Upper lobe of right lung (tissue), 1 donor: Measurements from ENCODE around the gene MOB1A. TPM values are rescaled to one million over a fixed set of nuclear protein-coding genes. Genes with fewer than 3 reads are reported as not detected.

Experiments
- ATAC-seq: fragments of 200-7000 bp; cut with Tn5 transposase; one replicate; pipeline ENCODE4 v1.9.1; 2020; ENCODE audit warnings: mild to moderate bottlenecking, moderate library complexity
- DNase-seq: peaks from one replicate; pipeline ENCODE4 v3.0.0-alpha.2; 2020
- H3K27ac ChIP-seq: fragments of 200-600 bp; one replicate; pipeline ENCODE4 v1.8.0; 2022
- H3K27me3 ChIP-seq: fragments of 200-600 bp; one replicate; pipeline ENCODE4 v1.8.0; 2022; ENCODE audit warnings: mild to moderate bottlenecking
- H3K36me3 ChIP-seq: fragments of 200-600 bp; one replicate; pipeline ENCODE4 v1.8.0; 2022
- H3K4me1 ChIP-seq: fragments of 200-600 bp; one replicate; pipeline ENCODE4 v1.8.0; 2022
- H3K4me3 ChIP-seq: fragments of 200-600 bp; one replicate; pipeline ENCODE4 v1.8.0; 2022; ENCODE audit warnings: mild to moderate bottlenecking
- H3K9me3 ChIP-seq: fragments of 200-600 bp; one replicate; pipeline ENCODE4 v1.8.0; 2022
- intact Hi-C: fragments of 100-400 bp; cut with DNase I; formaldehyde crosslinking; loops from one replicate; pipeline ENCODE4 v1.11.0; 2022
- total RNA-seq: library from RNA; stranded (reverse); fragmentation: NEBNext Ultra II Directional; extraction: Animal tissue kit (Norgen Biotek cat#: 25700); gene quantifications from one replicate; pipeline ENCODE4 v1.2.1, GENCODE V29; 2021
- TF ChIP-seq, protein P1 (sequence below): fragments of 200-600 bp; IDR thresholded peaks from one replicate; pipeline ENCODE4 v1.8.0; 2022; ENCODE audit warnings: antibody characterized with exemption
- donor health status: DM: no; HTN: yes; CAD: no; lungs with severe emphysema.

Gene MOB1A
- total RNA-seq, 1 donor from 2014 or later, result 120 TPM

DNA sequence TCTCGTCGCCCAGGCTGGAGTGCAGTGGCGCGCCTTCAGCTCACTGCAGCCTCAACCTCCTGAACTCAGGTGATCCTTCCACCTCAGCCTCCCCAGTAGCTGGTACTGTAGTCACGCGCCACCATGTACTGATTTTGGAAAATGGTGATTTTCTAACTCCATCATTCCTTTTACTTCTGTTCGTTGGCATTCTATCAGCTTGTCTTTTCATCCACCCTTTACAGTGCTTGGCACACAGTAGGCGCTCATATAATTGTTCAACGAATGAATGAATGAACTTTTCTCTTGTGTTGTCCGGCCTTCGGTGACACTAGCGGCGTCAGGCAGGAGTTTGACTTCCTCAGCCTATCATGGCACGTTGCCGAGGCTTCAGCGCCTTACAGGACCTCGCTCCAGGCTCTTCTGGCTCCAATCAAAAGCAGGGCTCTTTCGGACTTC, 19.4 kb upstream of the MOB1A start:
- intact Hi-C loops, result no loop called here
- peak overlapping the region; percentile 94 for H3K27ac ChIP-seq
- TF ChIP-seq, protein P1, sequence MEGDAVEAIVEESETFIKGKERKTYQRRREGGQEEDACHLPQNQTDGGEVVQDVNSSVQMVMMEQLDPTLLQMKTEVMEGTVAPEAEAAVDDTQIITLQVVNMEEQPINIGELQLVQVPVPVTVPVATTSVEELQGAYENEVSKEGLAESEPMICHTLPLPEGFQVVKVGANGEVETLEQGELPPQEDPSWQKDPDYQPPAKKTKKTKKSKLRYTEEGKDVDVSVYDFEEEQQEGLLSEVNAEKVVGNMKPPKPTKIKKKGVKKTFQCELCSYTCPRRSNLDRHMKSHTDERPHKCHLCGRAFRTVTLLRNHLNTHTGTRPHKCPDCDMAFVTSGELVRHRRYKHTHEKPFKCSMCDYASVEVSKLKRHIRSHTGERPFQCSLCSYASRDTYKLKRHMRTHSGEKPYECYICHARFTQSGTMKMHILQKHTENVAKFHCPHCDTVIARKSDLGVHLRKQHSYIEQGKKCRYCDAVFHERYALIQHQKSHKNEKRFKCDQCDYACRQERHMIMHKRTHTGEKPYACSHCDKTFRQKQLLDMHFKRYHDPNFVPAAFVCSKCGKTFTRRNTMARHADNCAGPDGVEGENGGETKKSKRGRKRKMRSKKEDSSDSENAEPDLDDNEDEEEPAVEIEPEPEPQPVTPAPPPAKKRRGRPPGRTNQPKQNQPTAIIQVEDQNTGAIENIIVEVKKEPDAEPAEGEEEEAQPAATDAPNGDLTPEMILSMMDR, result no peak
- H3K36me3 ChIP-seq, result peaks cover 5% of the 10 kb centered on the region
- H3K9me3 ChIP-seq, result no peaks in the 10 kb centered on the region
- ATAC-seq (no peak), DNase-seq (no peak)
- H3K4me1 ChIP-seq, result peaks cover 13% of the 10 kb centered on the region
- no peaks in the 10 kb centered on the region for H3K27me3 ChIP-seq
- H3K4me3 ChIP-seq, result peak overlapping the region; percentile 87

DNA sequence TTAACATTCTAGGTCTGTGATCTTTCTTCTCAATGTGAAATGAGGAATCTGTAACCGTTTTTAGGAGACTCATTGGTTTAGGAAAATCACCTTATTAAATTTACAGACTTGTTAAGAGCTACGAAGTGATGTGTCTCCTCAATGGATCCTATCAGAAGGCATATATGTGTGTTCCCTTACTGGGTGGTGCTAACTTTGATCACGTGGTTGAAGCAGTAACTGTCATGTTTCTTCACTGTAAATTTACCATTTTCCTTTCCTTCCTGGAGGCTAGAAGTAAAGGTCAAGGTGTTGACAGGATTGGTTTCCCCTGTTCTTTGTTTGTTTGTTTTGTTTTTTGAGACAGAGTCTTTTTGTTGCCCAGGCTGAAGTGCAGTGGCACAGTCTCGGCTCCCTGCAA, 18.4 kb upstream of the MOB1A start:
- intact Hi-C loops, result no loop called here
- H3K4me1 ChIP-seq, result peaks cover 13% of the 10 kb centered on the region
- no peaks in the 10 kb centered on the region for H3K27me3 ChIP-seq
- no peak overlapping the region for H3K27ac ChIP-seq
- H3K4me3 ChIP-seq, result no peak overlapping the region
- no peak for DNase-seq
- no peaks in the 10 kb centered on the region for H3K9me3 ChIP-seq
- no peak for ATAC-seq
- no peaks in the 10 kb centered on the region for H3K36me3 ChIP-seq
- TF ChIP-seq, protein P1, result no peak

DNA sequence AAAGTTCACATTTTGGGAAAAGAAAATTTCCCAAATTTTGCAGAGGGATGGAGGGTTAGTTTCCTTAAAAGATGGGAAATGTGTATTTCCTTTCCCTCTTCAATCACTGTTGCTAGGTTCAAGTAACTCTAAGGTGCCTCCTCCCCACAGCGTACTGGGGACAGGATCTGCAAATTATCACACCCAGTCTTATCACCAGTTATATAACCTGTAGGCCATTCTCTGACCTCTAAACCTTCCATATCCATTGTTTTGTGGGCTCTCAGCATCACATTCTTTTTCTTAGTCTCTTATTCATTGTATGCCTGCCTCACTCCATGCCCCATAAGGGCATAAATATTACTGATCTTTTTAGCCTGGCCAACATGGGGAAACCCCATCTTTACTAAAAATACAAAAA, 16.1 kb upstream of the MOB1A start:
- ATAC-seq, result no peak
- H3K27me3 ChIP-seq, result no peaks in the 10 kb centered on the region
- H3K36me3 ChIP-seq, result no peaks in the 10 kb centered on the region
- no peak overlapping the region for H3K4me3 ChIP-seq
- no peak for DNase-seq
- H3K27ac ChIP-seq, result no peak overlapping the region
- peaks cover 8% of the 10 kb centered on the region for H3K4me1 ChIP-seq
- intact Hi-C loops, result no loop called here
- no peaks in the 10 kb centered on the region for H3K9me3 ChIP-seq
- TF ChIP-seq, protein P1, result no peak

DNA sequence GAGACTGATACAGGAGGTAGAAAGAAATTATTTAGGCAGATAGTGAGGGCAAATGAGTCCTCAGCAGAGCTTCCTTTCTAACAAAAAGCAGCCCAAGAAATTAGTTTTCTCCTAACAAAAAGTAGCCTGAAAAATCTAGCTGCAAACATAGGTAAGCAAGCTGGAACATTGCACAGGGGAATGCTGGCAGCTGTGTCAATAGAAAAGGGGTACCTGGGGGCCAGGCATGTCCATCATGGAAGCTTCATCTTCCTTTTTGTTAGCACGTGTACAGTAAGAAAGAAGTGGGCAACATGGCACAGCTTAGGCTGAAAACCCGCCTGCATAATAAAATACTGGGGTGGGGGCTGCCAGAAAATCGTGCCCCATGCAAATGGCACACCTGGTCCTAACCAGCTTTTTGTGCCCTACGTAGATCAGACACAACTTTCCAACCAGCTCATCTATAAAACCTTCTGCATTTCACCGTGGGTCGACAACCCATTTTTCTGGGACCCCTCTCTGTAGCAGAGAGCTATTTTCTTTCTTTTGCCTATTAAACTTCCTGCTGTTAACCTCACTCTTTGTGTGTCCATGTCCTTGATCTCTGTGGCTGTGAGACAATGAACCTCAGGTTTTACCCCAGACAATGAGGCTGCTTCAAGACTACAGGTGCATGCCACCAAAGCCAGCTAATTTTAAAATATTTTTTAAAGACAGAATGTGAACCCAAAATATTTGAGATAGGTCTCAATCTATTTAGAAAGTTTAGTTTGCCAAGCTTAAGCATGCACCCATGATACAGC, 13.1 kb upstream of the MOB1A start:
- H3K27ac ChIP-seq, result no peak overlapping the region
- DNase-seq, result no peak
- H3K4me1 ChIP-seq, result peaks cover 2% of the 10 kb centered on the region
- H3K9me3 ChIP-seq, result no peaks in the 10 kb centered on the region
- TF ChIP-seq, protein P1, result no peak
- ATAC-seq, result no peak
- H3K4me3 ChIP-seq, result no peak overlapping the region
- no peaks in the 10 kb centered on the region for H3K36me3 ChIP-seq
- H3K27me3 ChIP-seq, result no peaks in the 10 kb centered on the region
- intact Hi-C loops, result no loop called here

DNA sequence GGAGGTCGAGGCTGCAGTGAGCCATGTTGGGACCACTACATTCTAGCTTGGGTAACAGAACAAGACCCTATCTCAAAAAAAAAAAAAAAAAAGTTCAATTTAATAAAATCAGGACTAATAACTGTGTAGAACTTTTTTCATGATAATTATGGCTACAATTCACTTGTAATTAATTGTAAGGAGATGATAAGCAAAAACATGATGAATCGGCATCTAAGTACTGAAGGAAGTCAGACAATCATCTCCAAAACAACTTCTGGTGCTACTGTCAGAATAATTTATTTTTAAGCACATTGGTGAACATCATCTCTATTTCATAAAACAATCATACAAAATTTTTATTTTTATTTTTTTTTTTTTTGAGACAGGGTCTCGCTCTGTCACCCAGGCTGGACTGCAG, 10.0 kb upstream of the MOB1A start:
- intact Hi-C loops, result no loop called here
- no peak overlapping the region for H3K4me3 ChIP-seq
- TF ChIP-seq, protein P1, result no peak
- no peaks in the 10 kb centered on the region for H3K9me3 ChIP-seq
- no peak for DNase-seq
- ATAC-seq, result no peak
- no peaks in the 10 kb centered on the region for H3K27me3 ChIP-seq
- no peak overlapping the region for H3K27ac ChIP-seq
- H3K4me1 ChIP-seq, result peaks cover 7% of the 10 kb centered on the region
- H3K36me3 ChIP-seq, result no peaks in the 10 kb centered on the region
